ENCODE data around the gene KMO. TPM values are rescaled to one million over a fixed set of nuclear protein-coding genes. Genes with fewer than 3 reads are reported as not detected.

KMO gene
- total RNA-seq, 1 donor from 2014 or later = 0.27 TPM

GRCh38 chr1:241592273-241592958 lies 60.2 kb downstream of the KMO start:
- peak; percentile 22 for DNase-seq (ENCODE audit: low read depth)

- DNase-seq (ENCODE audit: low read depth) = no peak
These were observed 61.0 kb downstream of the KMO start for GRCh38 chr1:241593186-241593585.

GRCh38 chr1:241596633-241597032 lies 64.5 kb downstream of the KMO start:
- DNase-seq (ENCODE audit: low read depth) = no peak

GRCh38 chr1:241598249-241598648 lies 66.1 kb downstream of the KMO start:
- DNase-seq (ENCODE audit: low read depth) = no peak

GRCh38 chr1:241600496-241600901 lies 68.3 kb downstream of the KMO start:
- no peak for DNase-seq (ENCODE audit: low read depth)

GRCh38 chr1:241603731-241604245 lies 71.6 kb downstream of the KMO start:
- peak; percentile 74 for DNase-seq (ENCODE audit: low read depth)

GRCh38 chr1:241605146-241605805 lies 73.1 kb downstream of the KMO start:
- no peak for DNase-seq (ENCODE audit: low read depth)

- DNase-seq (ENCODE audit: low read depth) = no peak
These were observed 74.4 kb downstream of the KMO start for GRCh38 chr1:241606544-241606943.

- DNase-seq (ENCODE audit: low read depth) = no peak
These were observed 75.3 kb downstream of the KMO start for GRCh38 chr1:241607497-241607896.

GRCh38 chr1:241608379-241609033 lies 76.3 kb downstream of the KMO start:
- no peak for DNase-seq (ENCODE audit: low read depth)

- peak; percentile 52 for DNase-seq (ENCODE audit: low read depth)
These were observed 78.1 kb downstream of the KMO start for GRCh38 chr1:241610056-241610815.

- peak; percentile 74 for DNase-seq (ENCODE audit: low read depth)
These were observed 78.9 kb downstream of the KMO start for GRCh38 chr1:241611063-241611462.

GRCh38 chr1:241611736-241612135 lies 79.6 kb downstream of the KMO start:
- DNase-seq (ENCODE audit: low read depth) = no peak

GRCh38 chr1:241612533-241613477 lies 80.6 kb downstream of the KMO start:
- peak; percentile 62 for DNase-seq (ENCODE audit: low read depth)

- DNase-seq (ENCODE audit: low read depth) = no peak
These were observed 82.0 kb downstream of the KMO start for GRCh38 chr1:241614144-241614543.

GRCh38 chr1:241614572-241614971 lies 82.4 kb downstream of the KMO start:
- DNase-seq (ENCODE audit: low read depth) = no peak

- DNase-seq (ENCODE audit: low read depth) = no peak
These were observed 83.1 kb downstream of the KMO start for GRCh38 chr1:241615043-241615974.

- no peak for DNase-seq (ENCODE audit: low read depth)
These were observed 85.2 kb downstream of the KMO start for GRCh38 chr1:241617426-241617825.

GRCh38 chr1:241622669-241623068 lies 90.5 kb downstream of the KMO start:
- no peak for DNase-seq (ENCODE audit: low read depth)

Measured in myocyte (in vitro differentiated cells).